ENCODE data around the gene SRSF4. TPM values are rescaled to one million over a fixed set of nuclear protein-coding genes. Genes with fewer than 3 reads are reported as not detected.

Gene SRSF4
- total RNA-seq, 1 donor from 2014 or later = 56.7 TPM

DNA sequence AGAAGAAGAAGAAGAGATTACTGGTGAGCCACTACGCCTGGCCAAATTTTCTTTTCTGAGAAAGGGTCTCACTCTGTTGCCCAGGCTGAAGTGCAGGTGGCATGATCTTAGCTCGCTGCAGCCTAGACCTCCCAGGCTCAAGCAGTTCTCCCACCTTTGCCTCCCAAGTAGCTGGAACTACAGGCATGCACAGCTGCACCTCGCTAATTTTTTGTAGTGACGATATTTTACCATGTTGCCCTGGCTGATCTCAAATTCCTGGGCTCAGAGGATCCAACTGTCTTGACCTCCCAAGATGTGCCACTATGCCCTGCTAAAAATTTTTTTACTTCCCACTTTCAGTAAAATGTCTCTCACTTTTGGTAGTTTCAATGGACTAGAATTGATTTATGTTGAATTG lies 82.4 kb downstream of the SRSF4 start:
- DNase-seq (ENCODE audit: low read depth) = no peak

Other genes starting within 250 kb of the SRSF4 start
- gene TMEM200B, start 58.0 kb downstream of the SRSF4 start, total RNA-seq = 0.10 and 0.29 TPM in 2 replicates
- 26.8 and 29.7 TPM in 2 replicates for gene MECR, start 49.0 kb upstream of the SRSF4 start, total RNA-seq
- 21.5 and 25.8 TPM in 2 replicates for gene PTPRU, start 54.6 kb upstream of the SRSF4 start, total RNA-seq